Hypothalamus (tissue), 51 donors: ENCODE results near the gene ESRP2.

Source experiments
- DNase-seq, 51 donors: peaks; one replicate each; lab custom pipeline; 2025; lab: John Stamatoyannopoulos, UW

The ESRP2 gene

DNA sequence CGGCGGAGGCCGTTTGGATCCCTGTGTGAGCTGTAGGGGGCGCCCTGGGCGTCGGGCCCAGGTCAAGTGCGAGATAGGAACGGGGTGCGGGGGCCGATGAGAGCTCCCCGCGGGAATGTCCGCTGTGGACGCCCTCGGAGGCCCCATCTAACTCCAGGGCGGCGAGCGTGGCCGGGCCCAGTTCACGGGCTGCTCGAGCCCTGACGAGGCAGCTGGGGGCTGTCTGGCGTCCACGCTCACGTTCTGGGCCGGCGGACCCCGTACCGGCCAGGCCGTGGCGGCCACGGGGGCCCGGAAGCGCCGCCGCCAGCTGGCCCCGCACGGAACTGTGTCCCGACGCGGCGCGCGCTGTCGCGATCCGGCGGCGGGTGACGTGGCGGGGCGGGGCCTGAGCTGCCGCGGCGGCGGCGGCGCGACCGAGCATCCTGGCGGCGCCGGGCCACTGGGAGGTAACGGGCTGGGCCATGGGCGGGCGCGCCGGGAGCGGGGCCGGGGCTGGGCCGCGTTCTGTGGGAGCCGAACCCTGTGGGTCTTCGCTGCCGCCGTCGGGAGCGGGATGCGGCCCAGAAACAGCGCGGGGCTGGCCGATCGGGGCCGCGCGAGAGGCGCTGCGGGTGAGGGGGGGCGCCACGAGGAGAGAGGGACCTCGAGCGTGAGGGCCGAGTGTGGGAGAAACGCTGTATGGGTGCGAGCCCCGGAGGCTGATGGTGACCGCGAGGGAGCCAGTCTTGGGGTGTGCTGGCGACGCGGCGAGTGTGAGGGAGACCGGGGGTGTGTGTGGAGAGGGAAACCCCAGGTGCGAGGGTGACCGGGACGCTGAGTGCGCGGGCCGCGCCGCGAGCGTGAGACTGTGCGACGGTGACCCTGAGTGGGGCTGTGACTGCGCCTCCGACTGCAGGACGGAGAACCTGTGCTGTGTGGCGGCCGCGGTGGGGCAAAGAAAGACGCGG, 28.5 kb upstream of the ESRP2 start, which contains the start of gene SLC7A6:
Gene SLC7A6 (plus strand): TSS at position 399 of the 950 bp plus-strand sequence. CDS start 10,201 bp downstream, outside the sequence.
- DNase-seq = peak in 46 of 51 donors; percentile 13 to 75 (median 54)

- DNase-seq = no peak
These were observed 27.7 kb upstream of the ESRP2 start for GRCh38 chr16:68263559-68264127.

DNA sequence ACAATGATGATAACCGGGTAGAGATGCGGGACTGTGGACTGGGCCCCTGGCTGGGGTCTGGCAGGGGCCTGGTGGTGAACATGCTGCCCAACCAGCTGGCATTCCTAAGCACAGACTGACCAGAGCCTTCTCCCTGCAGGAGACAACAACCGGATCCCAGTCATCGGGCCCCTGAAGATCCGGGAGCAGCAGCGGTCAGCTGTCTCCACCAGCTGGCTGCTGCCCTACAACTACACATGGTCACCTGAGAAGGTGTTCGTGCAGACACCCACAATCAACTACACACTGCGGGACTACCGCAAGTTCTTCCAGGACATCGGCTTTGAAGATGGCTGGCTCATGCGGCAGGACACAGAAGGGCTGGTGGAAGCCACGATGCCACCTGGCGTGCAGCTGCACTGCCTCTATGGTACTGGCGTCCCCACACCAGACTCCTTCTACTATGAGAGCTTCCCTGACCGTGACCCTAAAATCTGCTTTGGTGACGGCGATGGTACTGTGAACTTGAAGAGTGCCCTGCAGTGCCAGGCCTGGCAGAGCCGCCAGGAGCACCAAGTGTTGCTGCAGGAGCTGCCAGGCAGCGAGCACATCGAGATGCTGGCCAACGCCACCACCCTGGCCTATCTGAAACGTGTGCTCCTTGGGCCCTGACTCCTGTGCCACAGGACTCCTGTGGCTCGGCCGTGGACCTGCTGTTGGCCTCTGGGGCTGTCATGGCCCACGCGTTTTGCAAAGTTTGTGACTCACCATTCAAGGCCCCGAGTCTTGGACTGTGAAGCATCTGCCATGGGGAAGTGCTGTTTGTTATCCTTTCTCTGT, 23.3 kb upstream of the ESRP2 start:
- DNase-seq = no peak

- DNase-seq = no peak
These were observed 22.2 kb upstream of the ESRP2 start for GRCh38 chr16:68257906-68258800.

DNA sequence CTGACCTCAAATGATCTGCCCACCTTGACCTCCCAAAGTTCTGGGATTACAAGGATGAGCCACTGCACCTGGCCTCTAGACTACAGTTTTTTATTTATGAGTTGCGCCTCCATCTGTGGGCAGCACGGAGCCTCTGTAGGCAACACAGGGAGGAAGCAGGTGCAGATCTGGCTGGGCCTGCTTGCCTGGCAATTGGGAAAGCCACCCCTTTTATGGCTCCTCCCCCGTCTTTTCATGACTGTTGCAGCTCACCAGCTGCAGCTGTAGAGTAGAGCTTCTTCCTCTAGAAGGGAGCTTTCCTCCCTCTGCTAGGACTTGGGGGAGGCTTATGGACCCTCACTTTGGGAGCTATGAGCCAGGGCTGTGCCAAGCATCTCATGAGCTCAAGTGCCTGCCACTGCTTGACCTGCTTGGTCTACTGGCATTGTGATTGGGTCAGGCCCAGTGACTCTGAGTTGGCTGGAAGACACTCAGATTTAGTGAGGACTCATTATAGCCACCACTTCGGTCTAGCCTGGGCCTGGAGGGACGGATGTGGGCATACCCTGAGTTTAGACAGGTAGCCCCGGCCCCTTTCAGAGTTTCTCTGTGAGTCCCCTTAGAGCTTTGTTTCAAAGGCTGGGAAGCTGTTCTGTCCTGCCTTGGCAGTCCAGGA, 21.5 kb upstream of the ESRP2 start:
- peak in 2 of 51 donors; percentile 4 to 10 for DNase-seq

- no peak for DNase-seq
These were observed 19.8 kb upstream of the ESRP2 start for GRCh38 chr16:68255712-68256111.

DNA sequence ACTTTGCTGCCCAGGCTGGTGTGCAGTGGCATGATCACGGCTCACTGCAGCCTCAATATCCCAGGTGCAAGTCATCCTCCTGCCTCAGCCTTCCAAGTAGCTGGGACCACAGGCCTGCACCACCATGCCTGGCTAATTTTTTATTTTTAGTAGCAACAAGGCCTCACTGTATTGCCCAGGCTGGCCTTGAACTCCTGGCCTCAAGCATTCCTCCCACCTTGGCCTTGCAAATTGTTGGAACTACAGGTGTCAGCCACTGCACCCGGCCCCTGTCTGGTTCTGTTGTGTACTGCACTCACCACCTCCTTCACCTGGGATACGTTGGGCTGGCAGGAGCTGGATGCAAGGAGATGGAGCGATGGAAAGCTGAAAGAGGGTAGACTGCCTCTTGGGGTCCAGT, 17.8 kb upstream of the ESRP2 start:
- DNase-seq = no peak

DNA sequence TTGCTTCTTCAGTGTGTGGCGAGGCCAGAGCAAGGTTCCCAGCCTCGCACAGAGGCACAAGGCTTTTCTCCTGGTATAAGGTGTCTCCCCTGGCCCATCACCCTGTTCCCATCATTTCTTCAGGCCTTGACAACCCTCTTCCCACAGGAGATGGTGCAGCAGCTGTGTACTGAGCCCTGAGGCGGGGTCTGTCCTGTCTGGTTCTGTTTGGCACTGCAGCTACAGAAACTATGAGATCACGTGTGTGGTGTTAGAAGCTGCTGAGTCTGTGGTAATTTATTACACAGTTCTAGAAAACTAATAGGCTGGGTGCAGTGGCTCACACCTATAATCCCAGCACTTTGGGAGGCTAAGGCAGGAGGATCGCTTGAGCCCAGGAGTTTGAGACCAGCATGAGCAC, 16.5 kb upstream of the ESRP2 start:
- no peak for DNase-seq

DNA sequence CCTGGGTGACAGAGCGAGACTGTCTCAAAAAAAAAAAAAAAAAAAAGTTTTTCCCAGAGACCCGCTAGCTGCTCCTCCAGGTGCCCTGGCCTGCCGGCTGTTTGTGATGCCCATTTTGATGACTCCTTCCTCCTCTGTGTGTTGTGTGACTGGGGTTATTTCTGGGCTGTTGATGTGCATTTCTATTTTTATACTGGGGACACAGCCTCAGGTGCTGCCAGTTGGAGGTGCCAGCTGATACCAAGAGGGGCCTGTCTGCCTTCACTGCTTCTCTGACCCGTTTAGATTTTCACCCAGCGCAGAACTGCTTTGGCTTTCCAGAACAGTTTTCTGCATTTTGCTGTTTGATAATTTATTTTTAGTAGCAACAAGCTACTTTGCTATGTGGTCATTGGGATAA, 15.9 kb upstream of the ESRP2 start:
- DNase-seq = no peak

GRCh38 chr16:68250951-68251350, 15.0 kb upstream of the ESRP2 start:
- DNase-seq = no peak

DNA sequence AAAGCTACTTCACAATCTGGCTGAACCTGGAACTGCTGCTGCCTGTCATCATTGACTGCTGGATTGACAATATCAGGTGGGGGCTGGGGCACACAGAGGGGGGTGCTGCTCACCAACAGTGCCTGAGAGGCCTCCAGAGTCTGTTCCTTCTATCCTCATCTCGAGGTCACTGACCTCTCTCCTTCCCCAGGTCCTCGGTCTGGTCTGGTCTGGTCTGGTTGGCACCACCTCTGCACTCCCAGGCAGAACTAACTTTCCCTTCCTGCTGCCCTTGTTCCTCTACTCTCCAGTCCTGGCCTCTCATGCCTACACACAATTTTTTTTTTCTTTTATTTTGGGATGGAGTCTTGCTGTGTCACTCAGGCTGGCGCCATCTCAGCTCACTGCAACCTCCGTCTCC, 13.4 kb upstream of the ESRP2 start:
- DNase-seq = no peak

GRCh38 chr16:68247932-68248331, 12.0 kb upstream of the ESRP2 start:
- no peak for DNase-seq

- peak in 5 of 51 donors; percentile 6 to 39 (median 29) for DNase-seq
These were observed 11.5 kb upstream of the ESRP2 start for GRCh38 chr16:68247400-68247799.

DNA sequence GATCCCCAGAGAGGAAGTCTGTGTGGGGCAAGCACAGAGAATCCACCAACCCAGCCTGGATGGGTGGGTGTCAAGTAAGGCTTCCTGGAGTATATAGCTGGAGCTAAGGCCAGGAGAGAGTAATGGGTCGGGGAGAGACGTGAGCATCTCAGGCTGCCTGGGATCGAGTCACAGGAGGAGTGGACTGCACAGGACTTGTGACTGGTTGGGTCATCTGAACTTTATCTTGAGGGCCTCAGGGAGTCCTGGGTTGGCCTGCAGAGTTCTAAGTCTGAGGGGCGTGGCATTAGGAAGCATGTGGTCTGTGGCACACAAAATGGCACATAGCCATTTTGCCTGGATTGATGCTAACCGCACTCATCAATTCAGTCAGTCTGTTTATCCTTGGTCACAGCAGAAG, 10.7 kb upstream of the ESRP2 start:
- no peak for DNase-seq

- DNase-seq = no peak
These were observed 10.2 kb upstream of the ESRP2 start for GRCh38 chr16:68246121-68246520.

GRCh38 chr16:68244903-68245853, 9.3 kb upstream of the ESRP2 start, which contains the start of gene PLA2G15:
PLA2G15 (plus strand) TSS chr16:68245373; CDS start chr16:68245427, 54 bp downstream.
- DNase-seq = peak; percentile 77 to 97 (median 92)

DNA sequence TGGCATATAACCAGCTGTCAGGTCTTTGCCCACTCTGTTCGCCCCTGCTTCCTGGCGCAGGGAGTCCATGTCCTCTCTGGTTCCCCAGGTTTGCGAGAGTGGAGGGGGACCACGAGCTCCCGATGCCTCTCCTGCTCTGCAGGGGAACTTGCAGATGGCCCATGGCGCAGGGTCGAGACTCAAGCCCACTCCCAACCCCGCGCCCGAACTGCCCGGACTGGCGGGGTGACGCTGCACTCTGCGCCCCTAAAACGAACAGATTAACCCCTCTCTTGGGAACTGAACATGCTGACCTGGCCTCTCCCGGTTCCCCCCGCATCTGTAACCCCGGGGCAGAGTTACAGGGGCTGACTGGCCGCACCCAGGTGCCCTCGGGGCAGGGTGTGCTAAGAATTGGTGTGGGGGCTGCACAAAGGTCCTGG, 8.6 kb upstream of the ESRP2 start:
- DNase-seq = no peak
